ENCODE data around the gene TTC7B. TPM values are rescaled to one million over a fixed set of nuclear protein-coding genes. Genes with fewer than 3 reads are reported as not detected.

TTC7B gene
- polyA plus RNA-seq, 1 donor (not counting 4 experiments of a cell fraction or from before 2014, with no cell fraction given), result 21.4 TPM

GRCh38 chr14:90814806-90815571 is 1.2 kb downstream of the TTC7B start:
- peaks cover 5% of the 10 kb centered on the region for H3K4me1 ChIP-seq (ENCODE audit: control insufficient read depth, extremely low read depth, insufficient read depth, low read length)
- peaks cover 40% of the 10 kb centered on the region for H3K79me2 ChIP-seq (ENCODE audit: control insufficient read depth, insufficient read depth, low read length)
- peak overlapping the region; percentile 66 for H2AFZ ChIP-seq (ENCODE audit: control insufficient read depth, low read length)
- no peaks in the 10 kb centered on the region for H4K20me1 ChIP-seq (ENCODE audit: control insufficient read depth, extremely low read depth, insufficient read depth, low read length)
- H3K27me3 ChIP-seq (ENCODE audit: control insufficient read depth, extremely low read depth, insufficient read depth, low read length), result no peaks in the 10 kb centered on the region
- no peaks in the 10 kb centered on the region for H3K9me3 ChIP-seq (ENCODE audit: control insufficient read depth, low read depth, low read length)
- peak overlapping the region; percentile 62 to 85 (median 78) for H3K4me3 ChIP-seq (ENCODE audit: control insufficient read depth in 2 of 3, extremely low read depth in 1 of 3, insufficient read depth in 2 of 3, low read depth in 1 of 3, low read length in 3 of 3)
- no peaks in the 10 kb centered on the region for H3K36me3 ChIP-seq (ENCODE audit: control insufficient read depth in 2 of 2, extremely low read depth in 1 of 2, insufficient read depth in 2 of 2, low read length in 2 of 2)
- dilution Hi-C loops (cut with MboI; ENCODE audit: extremely low pct_ligation_motif_present, low sequenced_read_pairs), result no loop called here
- H3K9me1 ChIP-seq (ENCODE audit: control insufficient read depth, extremely low read depth, insufficient read depth, low read length), result no peaks in the 10 kb centered on the region
- peak overlapping the region; percentile 81 for H3K9ac ChIP-seq (ENCODE audit: control insufficient read depth, extremely low read depth, insufficient read depth, low read length)
- no peak for DNase-seq (ENCODE audit: low read depth, low spot score)
- peak overlapping the region; percentile 95 for H3K4me2 ChIP-seq (ENCODE audit: control insufficient read depth, extremely low read depth, insufficient read depth, low read depth, low read length)
- no peak overlapping the region for H3K27ac ChIP-seq (ENCODE audit: control insufficient read depth, insufficient read depth, low read length)
- FAIRE-seq, result peak; percentile 32
- TF ChIP-seq CTCF (optimal IDR thresholded peaks at IDR 0.05 in 1 of 3, IDR thresholded peaks at IDR 0.05 in 1 of 3, conservative IDR thresholded peaks at IDR 0.05 in 1 of 3; ENCODE audit: extremely low read depth in 1 of 3, insufficient read depth in 2 of 3, low read length in 3 of 3), result no peak
- TF ChIP-seq EZH2 (IDR thresholded peaks at IDR 0.05; ENCODE audit: low read length), result no peak

DNA sequence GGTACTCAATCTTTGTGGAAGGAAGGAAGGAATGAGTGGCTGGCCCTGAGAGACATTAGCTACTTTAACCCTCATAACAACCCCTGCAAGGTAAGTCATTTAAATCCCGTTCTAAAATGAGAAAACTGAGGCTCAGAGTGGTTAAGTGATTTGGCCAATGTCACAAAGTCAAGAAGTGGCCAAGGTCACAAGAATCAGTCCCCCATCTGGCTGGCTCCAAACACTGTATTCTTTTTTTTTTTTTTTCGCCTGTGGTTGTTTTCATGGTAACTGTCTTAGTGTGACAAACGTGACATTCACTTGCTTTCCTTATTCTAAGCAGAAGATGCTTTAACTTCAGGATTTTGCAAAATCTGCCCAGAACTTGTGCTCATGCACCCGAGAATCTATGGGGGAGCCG is 2.8 kb downstream of the TTC7B start:
- dilution Hi-C loops (cut with MboI; ENCODE audit: extremely low pct_ligation_motif_present, low sequenced_read_pairs), result no loop called here
- H3K4me1 ChIP-seq (ENCODE audit: control insufficient read depth, extremely low read depth, insufficient read depth, low read length), result peaks cover 12% of the 10 kb centered on the region
- peaks cover 49% of the 10 kb centered on the region for H3K79me2 ChIP-seq (ENCODE audit: control insufficient read depth, insufficient read depth, low read length)
- no peak overlapping the region for H2AFZ ChIP-seq (ENCODE audit: control insufficient read depth, low read length)
- TF ChIP-seq CTCF (optimal IDR thresholded peaks at IDR 0.05 in 1 of 3, IDR thresholded peaks at IDR 0.05 in 1 of 3, conservative IDR thresholded peaks at IDR 0.05 in 1 of 3; ENCODE audit: extremely low read depth in 1 of 3, insufficient read depth in 2 of 3, low read length in 3 of 3) (no peak), EZH2 (IDR thresholded peaks at IDR 0.05; ENCODE audit: low read length) (no peak)
- H3K27ac ChIP-seq (ENCODE audit: control insufficient read depth, insufficient read depth, low read length), result no peak overlapping the region
- no peaks in the 10 kb centered on the region for H4K20me1 ChIP-seq (ENCODE audit: control insufficient read depth, extremely low read depth, insufficient read depth, low read length)
- no peak overlapping the region for H3K4me2 ChIP-seq (ENCODE audit: control insufficient read depth, extremely low read depth, insufficient read depth, low read depth, low read length)
- no peaks in the 10 kb centered on the region for H3K27me3 ChIP-seq (ENCODE audit: control insufficient read depth, extremely low read depth, insufficient read depth, low read length)
- no peak overlapping the region for H3K9ac ChIP-seq (ENCODE audit: control insufficient read depth, extremely low read depth, insufficient read depth, low read length)
- H3K36me3 ChIP-seq (ENCODE audit: control insufficient read depth in 2 of 2, extremely low read depth in 1 of 2, insufficient read depth in 2 of 2, low read length in 2 of 2), result no peaks in the 10 kb centered on the region
- H3K9me3 ChIP-seq (ENCODE audit: control insufficient read depth, low read depth, low read length), result no peaks in the 10 kb centered on the region
- peaks cover under 1% of the 10 kb centered on the region for H3K9me1 ChIP-seq (ENCODE audit: control insufficient read depth, extremely low read depth, insufficient read depth, low read length)
- FAIRE-seq (no peak), DNase-seq (ENCODE audit: low read depth, low spot score) (no peak)
- no peak overlapping the region for H3K4me3 ChIP-seq (ENCODE audit: control insufficient read depth in 2 of 3, extremely low read depth in 1 of 3, insufficient read depth in 2 of 3, low read depth in 1 of 3, low read length in 3 of 3)

All from keratinocyte (primary cell).